Measurements from ENCODE around the gene SIN3B. TPM values are rescaled to one million over a fixed set of nuclear protein-coding genes. Genes with fewer than 3 reads are reported as not detected.

Gene SIN3B
- polyA plus RNA-seq, 3 donors, result 7.2 to 154 (median 10.2) TPM

DNA sequence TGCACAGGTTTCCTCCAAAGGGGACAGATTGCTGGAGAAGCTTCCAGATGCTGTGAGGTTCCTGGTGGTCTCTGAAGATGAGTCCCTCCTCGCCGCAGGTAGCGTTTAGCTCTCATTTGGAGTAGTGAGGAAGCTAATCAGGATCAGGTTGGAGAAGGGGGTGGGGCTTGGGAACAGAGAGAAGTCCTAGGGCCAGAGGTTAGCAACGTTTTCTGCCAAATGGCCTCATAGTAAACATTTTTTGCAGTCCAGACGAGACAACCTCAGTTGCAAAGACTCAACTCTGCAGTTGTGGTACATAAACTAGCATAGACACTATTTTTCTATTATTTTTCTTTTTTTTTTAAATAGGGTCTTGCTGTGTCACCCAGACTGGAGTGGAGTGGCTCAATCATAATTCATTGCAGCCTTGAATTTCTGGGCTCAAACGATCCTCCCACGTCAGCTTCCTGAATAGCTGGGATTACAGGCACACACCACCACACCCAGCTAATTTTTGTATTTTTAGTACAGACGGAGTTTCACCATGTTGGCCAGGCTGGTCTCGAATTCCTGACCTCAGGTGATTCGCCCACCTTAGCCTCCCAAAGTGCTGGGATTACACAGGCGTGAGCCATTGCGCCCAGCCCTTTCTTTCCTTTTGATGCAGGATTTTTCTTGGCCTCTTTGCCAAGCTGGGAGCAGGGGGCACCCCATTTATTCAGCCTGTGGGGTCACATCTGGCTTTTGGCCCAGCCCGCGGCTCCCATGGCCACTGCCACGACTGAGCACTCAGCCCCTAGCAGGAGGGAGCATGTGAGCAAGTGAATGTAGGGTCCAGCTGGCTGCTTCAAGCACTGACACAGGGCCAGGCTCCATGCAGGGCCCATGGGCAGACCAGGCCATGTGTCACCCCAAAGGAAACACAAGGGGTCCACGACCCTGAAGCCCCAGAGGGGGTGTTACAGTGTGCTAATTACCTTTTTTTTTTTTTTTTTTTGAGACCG is 34.4 kb upstream of the SIN3B start:
- peaks cover 56% of the 10 kb centered on the region for H3K4me1 Mint-ChIP-seq
- Histone ChIP-seq H3K4me2 (replicated peaks; ENCODE audit: extremely low read depth, low read length, poor library complexity, severe bottlenecking) (no peak overlapping the region), H3K27me3 (ENCODE audit: control insufficient read depth in 2 of 2, insufficient read depth in 2 of 2, low read length in 2 of 2) (no peaks in the 10 kb centered on the region), H3K4me1 (ENCODE audit: control insufficient read depth in 1 of 2, insufficient read depth in 2 of 2, low read length in 2 of 2) (peaks cover 42 to 71% of the 10 kb centered on the region in 2 donors), H3K79me2 (ENCODE audit: insufficient read depth, low read length) (no peaks in the 10 kb centered on the region), H3K36me3 (replicated peaks in 1 of 2; ENCODE audit: control insufficient read depth in 1 of 2, insufficient read depth in 2 of 2, low read length in 2 of 2) (no peaks in the 10 kb centered on the region), H4K20me1 (ENCODE audit: insufficient read depth, low read length) (no peaks in the 10 kb centered on the region), H3K4me3 (replicated peaks in 1 of 3; ENCODE audit: low read depth in 2 of 3, low read length in 3 of 3) (no peak overlapping the region), H3K9ac (ENCODE audit: insufficient read depth, low read length, poor library complexity, severe bottlenecking) (no peak overlapping the region), H2AFZ (ENCODE audit: insufficient read depth, low read depth, low read length, poor library complexity, severe bottlenecking) (no peak overlapping the region), H3K27ac (ENCODE audit: low read depth in 1 of 2, low read length in 2 of 2) (peak overlapping the region; percentile 11 to 66), H3K9me3 (replicated peaks in 1 of 2; ENCODE audit: control insufficient read depth in 1 of 2, insufficient read depth in 1 of 2, low read length in 2 of 2) (peaks cover 4 to 22% of the 10 kb centered on the region in 2 donors)
- TF ChIP-seq, protein P1, sequence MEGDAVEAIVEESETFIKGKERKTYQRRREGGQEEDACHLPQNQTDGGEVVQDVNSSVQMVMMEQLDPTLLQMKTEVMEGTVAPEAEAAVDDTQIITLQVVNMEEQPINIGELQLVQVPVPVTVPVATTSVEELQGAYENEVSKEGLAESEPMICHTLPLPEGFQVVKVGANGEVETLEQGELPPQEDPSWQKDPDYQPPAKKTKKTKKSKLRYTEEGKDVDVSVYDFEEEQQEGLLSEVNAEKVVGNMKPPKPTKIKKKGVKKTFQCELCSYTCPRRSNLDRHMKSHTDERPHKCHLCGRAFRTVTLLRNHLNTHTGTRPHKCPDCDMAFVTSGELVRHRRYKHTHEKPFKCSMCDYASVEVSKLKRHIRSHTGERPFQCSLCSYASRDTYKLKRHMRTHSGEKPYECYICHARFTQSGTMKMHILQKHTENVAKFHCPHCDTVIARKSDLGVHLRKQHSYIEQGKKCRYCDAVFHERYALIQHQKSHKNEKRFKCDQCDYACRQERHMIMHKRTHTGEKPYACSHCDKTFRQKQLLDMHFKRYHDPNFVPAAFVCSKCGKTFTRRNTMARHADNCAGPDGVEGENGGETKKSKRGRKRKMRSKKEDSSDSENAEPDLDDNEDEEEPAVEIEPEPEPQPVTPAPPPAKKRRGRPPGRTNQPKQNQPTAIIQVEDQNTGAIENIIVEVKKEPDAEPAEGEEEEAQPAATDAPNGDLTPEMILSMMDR (IDR thresholded peaks at IDR 0.05), result no peak
- no peak for DNase-seq
- peaks cover 5 to 35% (median 19%) of the 10 kb centered on the region in 7 donors for H3K9me3 Mint-ChIP-seq
- peak overlapping the region in 5 of 7 donors; percentile 15 to 79 (median 72) for H3K27ac Mint-ChIP-seq
- H3K36me3 Mint-ChIP-seq, result peaks cover 2 to 5% of the 10 kb centered on the region in 2 donors
- 81% methylated on average over 10 of the region's 17 CpGs for WGBS (ENCODE audit: insufficient coverage)
- H3K4me3 Mint-ChIP-seq, result no peak overlapping the region
- intact Hi-C loops (cut with micrococcal nuclease), result no loop called here
- H3K27me3 Mint-ChIP-seq (ENCODE audit: low read depth in 3 of 3), result peaks cover 0 to 3% (median 1%) of the 10 kb centered on the region in 3 donors

DNA sequence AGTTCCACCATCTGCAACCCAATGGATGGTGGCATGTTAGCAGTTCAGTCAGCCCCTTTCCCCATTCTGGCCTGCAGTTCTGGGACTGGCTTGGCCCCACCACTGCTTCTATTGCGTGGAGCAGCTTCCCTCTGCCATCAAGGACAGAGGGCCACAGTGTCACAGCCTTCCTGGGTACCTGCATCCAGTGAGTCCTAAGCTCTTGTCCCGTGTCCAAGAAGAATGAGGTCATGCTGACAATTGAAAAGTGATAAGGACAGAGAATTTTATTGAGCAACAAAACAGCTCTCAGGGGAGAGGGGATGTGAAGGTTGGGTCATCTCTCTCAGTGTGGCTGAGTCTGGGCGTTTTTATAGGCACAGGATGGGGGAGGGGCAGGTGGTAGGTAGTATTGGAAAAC is 33.5 kb upstream of the SIN3B start:
- Histone ChIP-seq H3K79me2 (ENCODE audit: insufficient read depth, low read length) (no peaks in the 10 kb centered on the region), H3K27me3 (ENCODE audit: control insufficient read depth in 2 of 2, insufficient read depth in 2 of 2, low read length in 2 of 2) (no peaks in the 10 kb centered on the region), H3K27ac (ENCODE audit: low read depth in 1 of 2, low read length in 2 of 2) (no peak overlapping the region), H3K9me3 (replicated peaks in 1 of 2; ENCODE audit: control insufficient read depth in 1 of 2, insufficient read depth in 1 of 2, low read length in 2 of 2) (peaks cover 4 to 21% of the 10 kb centered on the region in 2 donors), H3K9ac (ENCODE audit: insufficient read depth, low read length, poor library complexity, severe bottlenecking) (no peak overlapping the region), H2AFZ (ENCODE audit: insufficient read depth, low read depth, low read length, poor library complexity, severe bottlenecking) (no peak overlapping the region), H3K4me3 (replicated peaks in 1 of 3; ENCODE audit: low read depth in 2 of 3, low read length in 3 of 3) (no peak overlapping the region), H4K20me1 (ENCODE audit: insufficient read depth, low read length) (no peaks in the 10 kb centered on the region), H3K36me3 (replicated peaks in 1 of 2; ENCODE audit: control insufficient read depth in 1 of 2, insufficient read depth in 2 of 2, low read length in 2 of 2) (no peaks in the 10 kb centered on the region), H3K4me1 (ENCODE audit: control insufficient read depth in 1 of 2, insufficient read depth in 2 of 2, low read length in 2 of 2) (peaks cover 42 to 72% of the 10 kb centered on the region in 2 donors), H3K4me2 (replicated peaks; ENCODE audit: extremely low read depth, low read length, poor library complexity, severe bottlenecking) (no peak overlapping the region)
- WGBS (ENCODE audit: insufficient coverage), result 72% methylated on average over 3 of the region's 3 CpGs
- DNase-seq, result no peak
- TF ChIP-seq, protein P1 (IDR thresholded peaks at IDR 0.05), result no peak
- intact Hi-C loops (cut with micrococcal nuclease), result no loop called here
- Mint-ChIP-seq H3K4me3 (no peak overlapping the region), H3K9me3 (peaks cover 5 to 32% (median 16%) of the 10 kb centered on the region in 7 donors), H3K36me3 (peaks cover 2% of the 10 kb centered on the region in 2 donors), H3K27me3 (ENCODE audit: low read depth in 3 of 3) (peaks cover 0 to 3% (median 1%) of the 10 kb centered on the region in 3 donors), H3K27ac (peak overlapping the region in 3 of 7 donors; percentile 6 to 54 (median 25)), H3K4me1 (peaks cover 54% of the 10 kb centered on the region)

Data from CD14-positive monocyte (primary cell).